HG02938 (cell line): Measurements from ENCODE around the gene CST8.

Experiments
- ATAC-seq: cut with Tn5 transposase; IDR thresholded peaks from one replicate; pipeline ENCODE4 v1.9.1; 2021; ENCODE audit warnings: mild to moderate bottlenecking, moderate library complexity; ENCODE audit not compliant: unreplicated experiment

The CST8 gene

GRCh38 chr20:23517719-23518118, 26.8 kb downstream of the CST8 start:
- ATAC-seq, result no peak

DNA sequence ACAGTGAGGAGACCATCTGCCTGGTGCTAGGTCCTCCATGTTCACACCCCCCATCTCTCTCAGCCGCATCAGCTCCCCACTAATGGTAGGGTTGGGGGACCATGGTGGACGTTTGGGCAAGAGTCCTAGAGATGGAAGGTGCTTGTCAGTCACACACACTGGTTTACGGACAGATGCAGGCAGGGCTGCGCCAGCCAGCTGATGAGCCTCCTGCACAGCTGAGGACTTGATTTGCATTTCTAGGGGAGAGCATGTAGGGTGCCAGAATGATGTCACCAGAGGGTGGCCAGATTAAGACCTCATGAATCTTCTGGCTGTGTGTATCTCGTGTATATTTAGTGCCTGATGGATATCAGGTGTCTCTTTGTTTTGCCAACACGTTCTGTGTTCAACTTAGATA, 28.6 kb downstream of the CST8 start:
- no peak for ATAC-seq

DNA sequence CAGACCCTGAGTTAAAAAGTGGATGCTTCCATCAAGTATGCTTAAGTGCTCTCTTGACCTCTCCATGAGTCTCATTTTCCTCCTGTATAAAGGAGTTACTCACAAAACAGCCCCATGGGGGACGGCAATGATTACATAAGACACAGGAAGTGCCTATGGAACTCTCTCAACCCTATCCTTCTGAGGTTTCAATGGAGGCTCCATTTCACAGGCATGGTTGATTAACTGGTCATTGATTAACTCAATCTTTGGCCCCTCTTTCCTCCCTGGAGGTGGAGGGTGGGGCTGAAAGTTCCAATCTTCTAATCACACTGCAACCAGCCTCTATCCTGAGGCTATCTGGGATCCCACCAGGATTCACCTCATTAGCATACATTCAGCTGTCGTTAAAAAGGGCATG, 29.3 kb downstream of the CST8 start:
- peak; percentile 53 for ATAC-seq

DNA sequence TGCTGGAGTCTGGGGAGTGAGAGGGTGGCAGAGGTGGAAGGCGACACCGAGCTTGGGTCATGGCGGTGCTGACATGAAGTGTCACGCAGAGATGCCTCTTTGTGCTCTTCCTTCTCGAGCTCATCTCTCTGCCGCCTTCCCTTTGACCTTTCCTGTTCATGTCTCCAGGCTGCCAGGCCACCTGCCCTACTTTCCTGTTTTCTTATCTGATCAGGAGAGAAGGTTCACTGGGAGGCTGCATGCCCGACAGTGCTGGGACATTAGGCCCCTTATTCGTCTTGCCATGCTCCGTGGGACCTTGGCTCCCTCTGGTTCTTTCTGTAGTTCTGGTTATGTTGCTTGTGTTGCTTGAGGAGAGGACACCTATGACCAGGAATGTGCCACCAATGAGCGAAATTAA, 33.2 kb downstream of the CST8 start:
- no peak for ATAC-seq

DNA sequence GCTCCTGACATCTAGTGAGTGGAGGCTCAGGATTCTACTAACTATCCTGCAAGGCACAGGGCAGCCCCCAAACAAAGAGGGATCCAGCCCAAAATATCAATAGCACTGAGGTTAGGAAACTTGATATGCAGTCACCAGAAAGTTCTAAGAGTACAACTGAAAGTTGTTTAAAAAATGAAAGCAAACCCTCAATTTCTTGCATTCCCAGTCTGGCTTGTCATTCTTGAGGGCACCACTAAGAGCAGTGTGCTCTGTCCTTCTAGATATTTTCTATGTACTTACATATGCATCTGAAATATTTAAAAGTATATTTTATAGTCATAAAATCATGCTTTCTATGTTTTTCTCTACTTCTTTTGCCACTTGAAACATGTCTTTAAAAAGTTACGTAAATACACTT, 35.9 kb downstream of the CST8 start:
- ATAC-seq, result no peak

- no peak for ATAC-seq
Measured at GRCh38 chr20:23528867-23529431, 38.0 kb downstream of the CST8 start.

DNA sequence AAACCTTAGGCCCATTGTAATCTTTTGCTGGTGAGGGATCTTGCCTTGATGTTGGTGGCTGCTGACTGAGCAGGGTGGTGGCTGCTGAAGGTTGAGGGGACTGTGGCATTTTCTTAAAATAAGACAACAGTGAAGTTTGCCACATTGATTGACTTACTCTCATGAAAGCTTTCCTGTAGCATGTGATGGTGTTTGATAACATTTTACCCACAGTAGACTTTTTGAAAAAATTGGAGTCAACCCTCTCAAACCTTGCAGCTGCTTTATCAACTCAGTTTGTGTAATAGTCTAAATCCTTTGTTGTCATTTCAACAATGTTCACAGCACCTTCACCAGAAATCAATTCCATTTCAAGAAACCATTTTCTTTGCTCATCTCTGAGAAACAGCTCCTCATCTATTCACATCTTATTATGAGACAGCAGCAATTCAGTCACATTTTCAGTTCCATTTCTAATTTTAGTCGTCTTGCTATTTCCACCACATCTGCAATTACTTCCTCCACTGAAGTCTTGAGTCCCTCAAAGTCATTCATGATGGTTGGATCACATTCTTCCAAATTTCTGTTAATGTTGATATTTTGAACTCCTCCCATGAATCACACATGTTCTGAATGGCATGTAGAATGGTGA, 40.1 kb downstream of the CST8 start:
- peak; percentile 53 for ATAC-seq

DNA sequence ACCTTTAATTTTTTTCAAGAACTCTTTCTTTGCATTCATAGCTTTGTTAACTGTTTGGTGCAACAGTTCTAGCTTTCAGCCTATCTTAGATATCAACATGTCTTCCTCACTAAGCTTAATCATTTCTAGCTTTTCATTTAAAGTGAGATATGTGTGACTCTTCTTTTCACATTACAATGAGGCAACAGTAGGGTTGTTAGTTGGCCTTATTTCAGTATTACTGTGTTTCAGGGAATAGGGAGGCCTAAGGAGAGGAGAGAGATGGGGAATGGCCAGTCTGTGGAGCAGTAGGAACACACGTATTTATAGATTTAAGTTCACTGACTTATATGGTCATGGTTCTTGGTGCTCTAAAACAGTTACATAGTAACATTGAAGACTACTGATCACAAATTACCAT, 41.6 kb downstream of the CST8 start:
- no peak for ATAC-seq

- no peak for ATAC-seq
Measured at GRCh38 chr20:23533161-23533560, 42.2 kb downstream of the CST8 start.

DNA sequence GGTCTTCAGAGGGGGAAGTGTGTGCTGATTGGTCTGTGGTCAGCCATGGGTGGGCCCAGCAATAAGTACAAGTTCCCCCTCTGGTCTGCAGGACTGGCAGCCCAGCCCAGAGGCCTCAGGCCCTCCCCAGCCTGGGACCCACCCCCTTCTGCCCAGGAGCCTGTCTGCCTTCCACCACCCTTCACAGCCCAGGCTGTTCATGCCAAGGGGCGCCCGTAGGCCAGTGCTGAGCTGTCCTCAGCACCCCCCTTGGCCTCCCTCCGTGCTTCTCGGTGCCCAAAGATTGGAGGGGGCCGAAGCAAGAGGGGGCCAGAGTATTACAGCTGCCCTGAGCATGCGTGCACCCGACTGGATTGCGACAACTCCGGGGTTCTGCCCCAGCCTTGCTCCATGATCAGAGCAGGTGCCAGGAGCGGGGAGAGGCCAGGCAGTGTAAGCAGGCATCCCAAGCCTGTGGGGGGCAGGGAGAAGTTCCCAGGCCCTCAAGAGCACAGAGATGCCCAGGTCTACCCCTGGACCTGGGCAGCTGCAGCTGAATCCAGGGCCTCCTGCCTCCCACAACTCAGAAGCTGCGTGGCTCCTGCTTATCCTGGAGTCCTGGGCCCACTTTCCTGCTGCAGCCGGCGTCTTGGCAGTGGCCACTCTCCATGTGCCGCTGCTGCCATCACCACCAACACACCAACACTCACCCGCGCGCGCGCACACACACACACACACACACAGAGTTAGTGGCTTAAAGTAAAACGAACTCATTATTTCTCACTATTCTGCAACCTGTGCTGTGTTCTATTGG, 44.1 kb downstream of the CST8 start:
- no peak for ATAC-seq

DNA sequence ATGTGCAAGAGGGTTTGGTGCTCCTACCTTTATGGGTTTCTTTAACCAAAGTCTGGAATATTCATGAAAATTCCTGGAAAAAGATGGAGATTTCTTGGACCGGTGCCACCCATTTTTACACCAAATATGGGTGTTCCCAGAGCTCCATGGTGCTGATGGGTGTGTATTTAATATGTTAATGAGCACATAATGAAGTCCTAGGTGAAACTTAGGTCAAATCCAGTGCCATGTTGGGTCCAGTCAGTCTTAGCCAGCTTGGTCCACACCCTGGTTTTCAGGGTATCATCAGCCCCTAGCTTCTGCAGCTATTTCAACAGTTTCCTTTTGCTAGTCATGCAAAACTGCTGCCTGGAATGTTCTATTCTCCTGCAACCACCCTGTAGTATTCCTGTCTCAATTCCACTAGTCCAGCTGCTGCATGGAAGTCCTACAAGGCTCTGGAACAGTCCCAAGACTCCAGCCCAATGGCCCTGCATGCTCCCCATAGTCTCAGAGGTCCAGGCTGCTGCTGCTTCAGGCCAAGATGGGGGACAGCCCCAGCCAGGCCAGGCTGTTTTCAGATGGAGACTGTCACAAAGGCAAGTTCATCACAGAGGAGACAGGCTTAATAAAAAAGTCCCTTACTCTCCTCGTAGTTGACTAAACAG, 45.5 kb downstream of the CST8 start:
- ATAC-seq, result no peak

- no peak for ATAC-seq
Measured at GRCh38 chr20:23537030-23537429, 46.1 kb downstream of the CST8 start.

DNA sequence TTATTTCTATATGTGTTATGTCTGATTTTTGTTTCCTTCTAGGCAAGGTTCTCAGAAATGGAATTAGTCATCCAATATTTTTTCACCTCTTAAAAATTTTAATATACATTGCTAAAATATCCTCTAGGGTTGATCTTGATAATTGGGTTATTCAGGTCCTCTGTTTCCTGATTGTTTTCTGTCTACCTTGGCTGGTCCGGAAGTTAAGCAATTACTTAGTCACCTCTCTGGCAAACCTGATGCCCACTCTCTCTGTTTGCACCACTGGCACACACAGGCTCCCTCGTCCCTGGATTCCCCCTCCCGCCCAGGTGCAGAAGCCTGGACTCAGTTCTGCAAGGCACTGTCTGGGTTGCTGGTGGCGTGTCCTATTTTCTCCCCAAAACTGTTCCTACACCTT, 49.7 kb downstream of the CST8 start:
- no peak for ATAC-seq

- ATAC-seq, result no peak
Measured at GRCh38 chr20:23541330-23541729, 50.4 kb downstream of the CST8 start.

DNA sequence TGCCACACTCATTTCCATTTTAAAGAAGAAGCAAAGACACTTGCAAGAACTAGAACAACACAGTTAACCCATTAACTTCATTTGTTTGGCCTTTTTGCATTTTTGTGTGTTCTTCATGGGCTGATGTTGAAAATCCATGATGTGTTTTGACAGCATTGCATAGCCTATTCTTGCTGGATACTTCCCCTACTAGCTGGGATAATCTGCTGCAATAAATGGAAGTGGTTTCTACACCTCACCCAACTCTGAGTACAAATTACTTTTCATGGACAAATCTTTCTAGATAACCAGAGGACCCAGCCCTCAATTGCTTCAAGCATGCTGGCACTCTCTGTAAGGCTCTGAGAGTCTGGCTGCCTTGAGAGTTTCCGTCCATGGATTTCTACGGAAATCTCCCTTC, 50.9 kb downstream of the CST8 start:
- ATAC-seq, result no peak

GRCh38 chr20:23542801-23543200, 51.9 kb downstream of the CST8 start:
- ATAC-seq, result no peak

DNA sequence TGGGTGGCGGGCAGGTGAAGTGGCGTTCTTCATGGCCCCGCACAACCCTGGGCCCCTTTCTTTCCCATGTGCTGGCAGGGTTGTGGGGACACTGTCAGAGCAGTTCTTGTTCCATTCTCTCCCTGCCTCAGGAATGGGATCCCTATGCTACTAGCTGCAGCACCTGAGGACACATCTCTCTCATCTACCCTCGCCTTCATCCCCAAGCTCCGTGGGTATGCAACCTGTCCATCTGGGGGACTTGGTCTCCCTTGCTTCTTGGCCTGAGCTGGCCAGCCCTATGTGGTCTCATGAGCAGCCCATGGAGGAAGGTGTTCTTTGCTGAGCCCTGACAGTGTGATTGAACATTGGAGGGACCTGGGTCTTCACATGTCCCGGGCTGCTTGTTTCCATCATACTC, 53.2 kb downstream of the CST8 start:
- no peak for ATAC-seq
